Neural cell (in vitro differentiated cells): Measurements from ENCODE around the gene MPO. TPM values are rescaled to one million over a fixed set of nuclear protein-coding genes. Genes with fewer than 3 reads are reported as not detected.

Source experiments
- H2AFZ ChIP-seq: fragments of 200-600, 300-800 bp; sonication (generic), shearing (Covaris generic); 2 replicates; pipeline ENCODE4 v1.6.0; 2014; ENCODE audit warnings: low read depth, mild to moderate bottlenecking, antibody characterized with exemption, low read length, moderate library complexity
- H3F3A ChIP-seq: fragments of 200-600 bp; shearing (Covaris generic); 2 replicates; pipeline ENCODE4 v1.6.1; 2016; ENCODE audit warnings: mild to moderate bottlenecking, moderate library complexity, mixed read lengths, antibody characterized with exemption, low read length; ENCODE audit not compliant: insufficient read depth, poor library complexity, severe bottlenecking
- H3K27ac ChIP-seq: fragments of 200-600, 300-800 bp; sonication (generic), shearing (Covaris generic); 2 replicates; pipeline ENCODE4 v1.5.1; 2014; ENCODE audit warnings: mild to moderate bottlenecking, low read length, moderate library complexity
- H3K27me3 ChIP-seq: fragments of 300-800, 200-600 bp; sonication (generic), shearing (Covaris generic); 2 replicates; pipeline ENCODE4 v1.6.0; 2014; ENCODE audit warnings: mild to moderate bottlenecking, low read depth, low read length, moderate library complexity; ENCODE audit not compliant: insufficient read depth
- H3K36me3 ChIP-seq: fragments of 300-800, 200-600 bp; sonication (generic), shearing (Covaris generic); 2 replicates; pipeline ENCODE4 v1.5.1; 2014; ENCODE audit warnings: mild to moderate bottlenecking, antibody characterized with exemption, low read length, moderate library complexity; ENCODE audit not compliant: insufficient read depth
- H3K4me2 ChIP-seq: fragments of 300-800, 200-600 bp; sonication (generic), shearing (Covaris generic); 2 replicates; pipeline ENCODE4 v1.6.0; 2014; ENCODE audit warnings: mild to moderate bottlenecking, low read length
- H3K4me3 ChIP-seq: fragments of 300-800, 200-600 bp; sonication (generic), shearing (Covaris generic); 2 replicates; pipeline ENCODE4 v1.5.1; 2014; ENCODE audit warnings: mild to moderate bottlenecking, low read length, moderate library complexity
- H3K79me2 ChIP-seq: fragments of 200-600 bp; shearing (Covaris generic); replicated peaks from 2 replicates; pipeline ENCODE4 v1.6.0; 2014; ENCODE audit warnings: mild to moderate bottlenecking, low read length, moderate library complexity; ENCODE audit not compliant: insufficient read depth
- H3K9ac ChIP-seq: fragments of 300-800, 200-600 bp; sonication (generic), shearing (Covaris generic); 2 replicates; pipeline ENCODE4 v1.6.1; 2016; ENCODE audit warnings: mild to moderate bottlenecking, low read length, mixed read lengths
- H3K9me2 ChIP-seq: fragments of 200-600 bp; shearing (Covaris generic); 2 replicates; pipeline ENCODE4 v1.6.1; 2016; ENCODE audit warnings: mild to moderate bottlenecking, low read length, mixed read lengths; ENCODE audit not compliant: insufficient read depth
- H3K9me3 ChIP-seq: fragments of 200-600, 300-800 bp; sonication (generic), shearing (Covaris generic); 2 replicates; pipeline ENCODE4 v1.6.1; 2016; ENCODE audit warnings: mild to moderate bottlenecking, mixed run types, low read length, moderate library complexity, mixed read lengths
- H4K20me1 ChIP-seq: fragments of 200-600 bp; shearing (Covaris generic); 2 replicates; pipeline ENCODE4 v1.6.1; 2016; ENCODE audit warnings: mild to moderate bottlenecking, mixed run types; ENCODE audit not compliant: insufficient read depth
- CTCF ChIP-seq: fragments of 450-650 bp; IDR thresholded peaks from 2 replicates; pipeline ENCODE4 v1.5.1; 2014; ENCODE audit warnings: antibody characterized with exemption, mild to moderate bottlenecking, moderate library complexity; ENCODE audit not compliant: poor library complexity, severe bottlenecking
- EP300 ChIP-seq: fragments of 450-650 bp; conservative IDR thresholded peaks from 2 replicates; pipeline ENCODE4 v1.6.1; 2014; ENCODE audit warnings: antibody characterized with exemption, mild to moderate bottlenecking, moderate library complexity; ENCODE audit not compliant: poor library complexity, severe bottlenecking
- EZH2 ChIP-seq: fragments of 200-600, 300-800 bp; shearing (Covaris generic), sonication (generic); IDR thresholded peaks from 2 replicates; pipeline ENCODE4 v1.6.1; 2014; ENCODE audit warnings: antibody characterized with exemption, low read length, borderline replicate concordance, mild to moderate bottlenecking; ENCODE audit not compliant: insufficient read depth, poor library complexity, severe bottlenecking
- MXI1 ChIP-seq: fragments of 450-650 bp; conservative IDR thresholded peaks from 2 replicates; pipeline ENCODE4 v1.6.1; 2014; ENCODE audit warnings: antibody characterized with exemption, mild to moderate bottlenecking; ENCODE audit not compliant: poor library complexity, severe bottlenecking
- POLR2AphosphoS5 ChIP-seq: IDR thresholded peaks from 2 replicates; pipeline ENCODE4 v1.6.1; 2012
- RAD21 ChIP-seq: fragments of 450-650 bp; conservative IDR thresholded peaks from 2 replicates; pipeline ENCODE4 v1.6.1; 2014; ENCODE audit warnings: antibody characterized with exemption, mild to moderate bottlenecking, moderate library complexity
- REST ChIP-seq: IDR thresholded peaks from 2 replicates; pipeline ENCODE4 v1.6.1; 2012; ENCODE audit warnings: borderline replicate concordance
- SMC3 ChIP-seq: fragments of 450-650 bp; conservative IDR thresholded peaks from 2 replicates; pipeline ENCODE4 v1.6.1; 2014; ENCODE audit warnings: antibody characterized with exemption, mild to moderate bottlenecking, moderate library complexity; ENCODE audit not compliant: poor library complexity
- TAF1 ChIP-seq: IDR thresholded peaks from 2 replicates; pipeline ENCODE4 v1.6.1; 2012; ENCODE audit warnings: low read depth
- polyA plus RNA-seq: library from polyadenylated mRNA; depleted of rRNA; stranded (reverse); fragments of >200 nt; gene quantifications from 2 replicates; pipeline ENCODE4 v1.2.3, GENCODE V29; 2014

Gene MPO
- polyA plus RNA-seq, 1 donor from 2014 or later, result not detected

GRCh38 chr17:58319173-58320162 lies 38.7 kb upstream of the MPO start:
- Histone ChIP-seq H3K9ac (no peak overlapping the region), H3K27ac (no peak overlapping the region), H3K9me2 (no peaks in the 10 kb centered on the region), H3K9me3 (no peaks in the 10 kb centered on the region), H3F3A (no peaks in the 10 kb centered on the region), H3K4me2 (no peak overlapping the region), H2AFZ (no peak overlapping the region), H3K27me3 (no peaks in the 10 kb centered on the region), H4K20me1 (no peaks in the 10 kb centered on the region), H3K4me3 (no peak overlapping the region), H3K36me3 (no peaks in the 10 kb centered on the region), H3K79me2 (no peaks in the 10 kb centered on the region)
- TF ChIP-seq MXI1 (no peak), TAF1 (no peak), POLR2AphosphoS5 (no peak), REST (no peak), SMC3 (no peak), RAD21 (no peak), EZH2 (no peak), EP300 (no peak), CTCF (no peak)

GRCh38 chr17:58318627-58319172 lies 38.0 kb upstream of the MPO start:
- Histone ChIP-seq H3K27me3 (no peaks in the 10 kb centered on the region), H3K4me3 (no peak overlapping the region), H3K36me3 (no peaks in the 10 kb centered on the region), H4K20me1 (no peaks in the 10 kb centered on the region), H3K9me3 (no peaks in the 10 kb centered on the region), H3K27ac (no peak overlapping the region), H3K9ac (no peak overlapping the region), H2AFZ (no peak overlapping the region), H3F3A (no peaks in the 10 kb centered on the region), H3K4me2 (no peak overlapping the region), H3K9me2 (no peaks in the 10 kb centered on the region), H3K79me2 (no peaks in the 10 kb centered on the region)
- TF ChIP-seq CTCF (no peak), MXI1 (no peak), EP300 (no peak), EZH2 (no peak), RAD21 (no peak)
